Cardiac muscle cell (in vitro differentiated cells and primary cell): ENCODE results near the gene MARCHF6. TPM values are rescaled to one million over a fixed set of nuclear protein-coding genes. Genes with fewer than 3 reads are reported as not detected.

Experiments
- DNase-seq, 2 donors: peaks; one replicate each; pipeline versions ENCODE4 v3.0.0 to v3.0.0-alpha.2; 2010 to 2017; ENCODE audit warnings: low read depth in 1 of 2, low spot score in 1 of 2
- H3K27ac ChIP-seq: fragments of 200-600 bp; sonication (generic); 2 replicates; pipeline ENCODE4 v1.5.1; 2016
- H3K27me3 ChIP-seq: fragments of 200-600 bp; sonication (generic); 2 replicates; pipeline ENCODE4 v1.6.0; 2016; ENCODE audit warnings: control low read depth
- H3K36me3 ChIP-seq: fragments of 200-600 bp; sonication (generic); 2 replicates; pipeline ENCODE4 v1.5.1; 2016; ENCODE audit warnings: control low read depth
- H3K4me1 ChIP-seq: fragments of 200-600 bp; sonication (generic); 2 replicates; pipeline ENCODE4 v1.8.1; 2017; ENCODE audit warnings: low read depth, mild to moderate bottlenecking, mixed run types
- H3K4me3 ChIP-seq: fragments of 200-600 bp; sonication (generic); 2 replicates; pipeline ENCODE4 v1.5.1; 2016; ENCODE audit warnings: mild to moderate bottlenecking
- H3K9me3 ChIP-seq: fragments of 200-600 bp; sonication (generic); 2 replicates; pipeline ENCODE4 v1.5.1; 2017; ENCODE audit warnings: low read depth, mild to moderate bottlenecking, control low read depth
- CTCF ChIP-seq: IDR thresholded peaks from 2 replicates; pipeline ENCODE4 v1.5.1; 2012; ENCODE audit warnings: low read depth, mild to moderate bottlenecking, low read length
- polyA plus RNA-seq: library from polyadenylated mRNA; unstranded; fragments of >200 nt; fragmentation: Nextera tagmentation; extraction: Ambion mirVana; gene quantifications from 2 replicates; pipeline ENCODE4 v1.2.1, GENCODE V29; 2016
- total RNA-seq: library from RNA; depleted of rRNA; stranded (reverse); fragments of >200 nt; gene quantifications from 2 replicates; pipeline ENCODE4 v1.2.3, GENCODE V29; 2016

MARCHF6 gene
- total and polyA plus RNA-seq, 2 experiments from 2014 or later, result 56.8 to 75.1 TPM

GRCh38 chr5:10321882-10322281 lies 31.6 kb upstream of the MARCHF6 start:
- no peaks in the 10 kb centered on the region for H3K9me3 ChIP-seq
- TF ChIP-seq CTCF, result no peak
- H3K27me3 ChIP-seq, result no peaks in the 10 kb centered on the region
- no peaks in the 10 kb centered on the region for H3K36me3 ChIP-seq
- H3K27ac ChIP-seq, result no peak overlapping the region
- H3K4me3 ChIP-seq, result no peak overlapping the region
- DNase-seq, result no peak
- no peaks in the 10 kb centered on the region for H3K4me1 ChIP-seq

DNA sequence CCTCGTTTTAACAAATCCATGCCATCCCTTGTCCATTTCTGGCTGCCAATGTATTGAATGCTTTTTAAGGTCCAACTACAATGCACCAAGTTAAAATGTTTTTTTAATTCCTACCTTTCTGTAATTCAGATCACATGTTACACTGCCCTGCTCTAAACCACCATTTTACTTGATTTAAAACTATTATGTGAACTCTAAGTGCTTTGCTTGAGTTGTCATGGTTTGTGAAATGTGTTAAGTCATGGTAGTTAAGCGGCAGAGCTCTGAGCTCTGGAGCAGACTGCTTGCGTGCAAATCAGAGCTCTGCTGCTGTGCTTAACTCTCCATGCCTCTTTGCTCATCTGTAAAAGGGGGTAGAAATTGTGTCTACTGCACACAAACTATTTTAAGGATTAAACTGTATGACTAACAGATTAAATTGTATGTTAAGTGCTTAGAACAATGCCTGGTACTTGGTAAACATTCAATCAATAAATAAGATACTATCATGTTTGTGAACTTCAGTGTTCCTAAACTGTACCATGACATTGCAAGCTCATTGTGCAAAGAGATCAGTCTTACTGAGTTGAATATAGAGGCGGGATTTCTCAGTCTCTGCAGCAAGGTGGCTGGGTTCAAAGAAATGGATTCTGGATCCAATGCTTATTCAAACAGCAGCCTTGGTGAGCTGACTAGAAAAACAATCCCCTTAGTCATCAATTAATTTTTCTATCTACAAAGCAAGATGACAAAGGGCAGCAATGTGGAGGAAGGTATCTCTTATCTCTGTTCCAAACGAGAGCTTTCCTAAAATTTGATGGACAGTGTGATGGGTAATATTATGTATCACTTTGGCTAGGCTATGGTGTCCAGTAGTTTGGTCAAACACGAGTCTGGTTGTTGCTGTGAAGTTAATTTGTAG lies 29.7 kb upstream of the MARCHF6 start:
- H3K4me1 ChIP-seq, result no peaks in the 10 kb centered on the region
- peaks cover 8% of the 10 kb centered on the region for H3K27me3 ChIP-seq
- no peak for TF ChIP-seq CTCF
- no peak overlapping the region for H3K4me3 ChIP-seq
- H3K27ac ChIP-seq, result no peak overlapping the region
- no peaks in the 10 kb centered on the region for H3K9me3 ChIP-seq
- DNase-seq, result no peak
- H3K36me3 ChIP-seq, result no peaks in the 10 kb centered on the region

DNA sequence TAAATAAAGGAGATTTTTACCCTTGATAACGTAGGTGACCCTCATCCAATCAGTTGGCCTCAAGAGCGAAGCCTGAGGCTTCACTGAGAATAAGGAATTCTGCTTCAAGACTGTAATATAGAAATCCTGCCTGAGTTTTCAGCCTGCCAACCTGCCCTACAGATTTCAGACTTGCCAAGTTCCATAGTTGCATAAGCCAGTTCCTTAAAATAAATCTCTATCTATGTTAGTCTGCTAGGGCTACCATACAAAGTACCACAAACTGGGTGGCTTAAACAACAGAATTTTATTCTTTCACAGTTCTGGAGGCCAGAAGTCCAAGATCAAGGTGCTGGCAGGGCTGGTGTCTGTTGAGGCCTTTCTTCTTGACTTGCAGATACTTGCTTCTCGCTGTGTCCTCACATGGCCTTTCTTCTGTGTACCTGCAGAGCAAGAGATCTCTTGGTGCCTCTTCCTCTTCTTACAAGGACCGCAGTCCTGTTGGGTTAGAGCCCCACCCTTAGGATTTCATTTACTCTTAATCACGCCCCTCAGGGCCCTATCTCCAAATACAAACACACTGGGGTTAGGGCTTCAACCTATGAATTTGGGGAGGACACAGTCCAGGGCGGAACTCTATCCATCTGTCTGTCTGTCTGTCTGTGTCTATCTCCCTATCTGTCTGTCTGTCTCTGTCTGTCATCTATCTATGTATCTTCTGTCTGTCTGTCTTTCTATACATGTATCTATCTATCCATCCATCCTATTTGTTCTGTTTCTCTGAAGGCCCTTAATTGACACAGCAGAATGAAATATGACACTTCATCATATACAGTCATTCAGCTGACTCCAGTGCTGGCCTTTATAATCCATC lies 28.8 kb upstream of the MARCHF6 start:
- no peaks in the 10 kb centered on the region for H3K36me3 ChIP-seq
- no peaks in the 10 kb centered on the region for H3K9me3 ChIP-seq
- H3K4me3 ChIP-seq, result no peak overlapping the region
- peaks cover 16% of the 10 kb centered on the region for H3K27me3 ChIP-seq
- H3K27ac ChIP-seq, result no peak overlapping the region
- DNase-seq, result no peak
- no peak for TF ChIP-seq CTCF
- H3K4me1 ChIP-seq, result no peaks in the 10 kb centered on the region

- no peak overlapping the region for H3K27ac ChIP-seq
- no peaks in the 10 kb centered on the region for H3K36me3 ChIP-seq
- H3K4me1 ChIP-seq, result no peaks in the 10 kb centered on the region
- DNase-seq, result no peak
- peaks cover 52% of the 10 kb centered on the region for H3K27me3 ChIP-seq
- H3K9me3 ChIP-seq, result no peaks in the 10 kb centered on the region
- no peak overlapping the region for H3K4me3 ChIP-seq
- TF ChIP-seq CTCF, result no peak
Measured at GRCh38 chr5:10328323-10328722, 25.2 kb upstream of the MARCHF6 start.

DNA sequence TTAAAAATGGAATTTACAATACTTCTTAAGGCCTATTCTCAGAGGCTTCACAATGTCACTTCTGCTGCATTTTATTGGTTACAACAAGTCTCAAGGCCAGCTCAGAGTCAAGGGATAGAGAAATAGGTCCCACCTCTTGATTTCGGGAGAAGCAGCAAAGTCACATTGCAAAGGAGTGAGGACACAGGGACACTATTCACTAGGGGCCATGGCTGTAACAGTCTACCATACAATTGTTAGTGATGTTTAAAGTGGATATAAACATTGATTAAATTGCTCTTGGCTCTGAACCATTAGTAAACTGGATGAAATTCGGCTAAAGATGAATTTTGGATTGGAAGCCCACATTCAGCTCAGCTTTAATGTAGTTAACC lies 24.1 kb upstream of the MARCHF6 start:
- no peak for TF ChIP-seq CTCF
- Histone ChIP-seq H3K36me3 (no peaks in the 10 kb centered on the region), H3K4me3 (no peak overlapping the region), H3K4me1 (peaks cover 3% of the 10 kb centered on the region), H3K27me3 (peaks cover 63% of the 10 kb centered on the region), H3K9me3 (no peaks in the 10 kb centered on the region), H3K27ac (no peak overlapping the region)
- DNase-seq, result no peak
